ENCODE data around the gene KCND3. TPM values are rescaled to one million over a fixed set of nuclear protein-coding genes. Genes with fewer than 3 reads are reported as not detected.

KCND3 gene
- polyA plus RNA-seq, 1 donor from 2014 or later, result 7.8 TPM

DNA sequence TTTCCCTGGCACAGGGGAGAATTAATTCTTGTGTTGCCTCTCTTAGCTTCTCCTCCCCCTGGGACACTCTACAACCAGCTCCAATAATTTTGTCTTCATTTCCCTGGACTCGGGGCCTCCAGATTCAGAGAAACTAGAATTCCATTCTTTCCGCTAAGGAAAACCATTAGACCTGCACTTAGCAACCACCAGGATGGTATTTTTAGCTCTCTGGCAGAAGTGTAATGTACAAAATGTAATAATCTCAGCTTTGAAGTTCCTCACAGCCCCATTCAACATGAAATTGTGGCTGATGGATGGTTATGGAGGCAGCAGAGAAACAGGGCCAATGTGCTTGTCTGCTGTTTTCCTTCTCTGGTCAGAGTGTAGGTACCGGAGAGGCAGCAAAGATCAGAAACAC, 113.8 kb downstream of the KCND3 start:
- Histone ChIP-seq H3K36me3 (ENCODE audit: insufficient read depth, low read length) (no peaks in the 10 kb centered on the region), H3K27me3 (ENCODE audit: insufficient read depth, low read depth, low read length) (no peaks in the 10 kb centered on the region), H2AFZ (ENCODE audit: low read depth, low read length) (no peak overlapping the region), H3K9me2 (ENCODE audit: insufficient read depth, low read length) (no peaks in the 10 kb centered on the region), H3K9ac (ENCODE audit: low read length) (no peak overlapping the region), H3K4me2 (ENCODE audit: low read length) (no peak overlapping the region), H3K9me3 (ENCODE audit: low read length) (no peaks in the 10 kb centered on the region), H3F3A (ENCODE audit: insufficient read depth, low read length, poor library complexity, severe bottlenecking) (no peaks in the 10 kb centered on the region), H3K79me2 (replicated peaks; ENCODE audit: insufficient read depth, low read length) (no peaks in the 10 kb centered on the region), H3K4me3 (ENCODE audit: low read length) (no peak overlapping the region), H4K20me1 (ENCODE audit: insufficient read depth) (no peaks in the 10 kb centered on the region), H3K27ac (ENCODE audit: low read length) (peak overlapping the region; percentile 50)
- TF ChIP-seq, protein P1, sequence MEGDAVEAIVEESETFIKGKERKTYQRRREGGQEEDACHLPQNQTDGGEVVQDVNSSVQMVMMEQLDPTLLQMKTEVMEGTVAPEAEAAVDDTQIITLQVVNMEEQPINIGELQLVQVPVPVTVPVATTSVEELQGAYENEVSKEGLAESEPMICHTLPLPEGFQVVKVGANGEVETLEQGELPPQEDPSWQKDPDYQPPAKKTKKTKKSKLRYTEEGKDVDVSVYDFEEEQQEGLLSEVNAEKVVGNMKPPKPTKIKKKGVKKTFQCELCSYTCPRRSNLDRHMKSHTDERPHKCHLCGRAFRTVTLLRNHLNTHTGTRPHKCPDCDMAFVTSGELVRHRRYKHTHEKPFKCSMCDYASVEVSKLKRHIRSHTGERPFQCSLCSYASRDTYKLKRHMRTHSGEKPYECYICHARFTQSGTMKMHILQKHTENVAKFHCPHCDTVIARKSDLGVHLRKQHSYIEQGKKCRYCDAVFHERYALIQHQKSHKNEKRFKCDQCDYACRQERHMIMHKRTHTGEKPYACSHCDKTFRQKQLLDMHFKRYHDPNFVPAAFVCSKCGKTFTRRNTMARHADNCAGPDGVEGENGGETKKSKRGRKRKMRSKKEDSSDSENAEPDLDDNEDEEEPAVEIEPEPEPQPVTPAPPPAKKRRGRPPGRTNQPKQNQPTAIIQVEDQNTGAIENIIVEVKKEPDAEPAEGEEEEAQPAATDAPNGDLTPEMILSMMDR (IDR thresholded peaks at IDR 0.05; ENCODE audit: poor library complexity, severe bottlenecking), result no peak
- TF ChIP-seq EZH2 (IDR thresholded peaks at IDR 0.05; ENCODE audit: borderline replicate concordance, insufficient read depth, low read length, poor library complexity, severe bottlenecking) (no peak), SMC3 (conservative IDR thresholded peaks at IDR 0.05; ENCODE audit: poor library complexity) (no peak), EP300 (conservative IDR thresholded peaks at IDR 0.05; ENCODE audit: poor library complexity, severe bottlenecking) (no peak), RAD21 (conservative IDR thresholded peaks at IDR 0.05) (no peak), POLR2AphosphoS5 (IDR thresholded peaks at IDR 0.05) (peak; percentile 53), TAF1 (IDR thresholded peaks at IDR 0.05; ENCODE audit: low read depth) (no peak), MXI1 (conservative IDR thresholded peaks at IDR 0.05; ENCODE audit: poor library complexity, severe bottlenecking) (no peak)
- TF ChIP-seq, protein P2, sequence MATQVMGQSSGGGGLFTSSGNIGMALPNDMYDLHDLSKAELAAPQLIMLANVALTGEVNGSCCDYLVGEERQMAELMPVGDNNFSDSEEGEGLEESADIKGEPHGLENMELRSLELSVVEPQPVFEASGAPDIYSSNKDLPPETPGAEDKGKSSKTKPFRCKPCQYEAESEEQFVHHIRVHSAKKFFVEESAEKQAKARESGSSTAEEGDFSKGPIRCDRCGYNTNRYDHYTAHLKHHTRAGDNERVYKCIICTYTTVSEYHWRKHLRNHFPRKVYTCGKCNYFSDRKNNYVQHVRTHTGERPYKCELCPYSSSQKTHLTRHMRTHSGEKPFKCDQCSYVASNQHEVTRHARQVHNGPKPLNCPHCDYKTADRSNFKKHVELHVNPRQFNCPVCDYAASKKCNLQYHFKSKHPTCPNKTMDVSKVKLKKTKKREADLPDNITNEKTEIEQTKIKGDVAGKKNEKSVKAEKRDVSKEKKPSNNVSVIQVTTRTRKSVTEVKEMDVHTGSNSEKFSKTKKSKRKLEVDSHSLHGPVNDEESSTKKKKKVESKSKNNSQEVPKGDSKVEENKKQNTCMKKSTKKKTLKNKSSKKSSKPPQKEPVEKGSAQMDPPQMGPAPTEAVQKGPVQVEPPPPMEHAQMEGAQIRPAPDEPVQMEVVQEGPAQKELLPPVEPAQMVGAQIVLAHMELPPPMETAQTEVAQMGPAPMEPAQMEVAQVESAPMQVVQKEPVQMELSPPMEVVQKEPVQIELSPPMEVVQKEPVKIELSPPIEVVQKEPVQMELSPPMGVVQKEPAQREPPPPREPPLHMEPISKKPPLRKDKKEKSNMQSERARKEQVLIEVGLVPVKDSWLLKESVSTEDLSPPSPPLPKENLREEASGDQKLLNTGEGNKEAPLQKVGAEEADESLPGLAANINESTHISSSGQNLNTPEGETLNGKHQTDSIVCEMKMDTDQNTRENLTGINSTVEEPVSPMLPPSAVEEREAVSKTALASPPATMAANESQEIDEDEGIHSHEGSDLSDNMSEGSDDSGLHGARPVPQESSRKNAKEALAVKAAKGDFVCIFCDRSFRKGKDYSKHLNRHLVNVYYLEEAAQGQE (IDR thresholded peaks at IDR 0.05; ENCODE audit: borderline replicate concordance), result peak; percentile 94

DNA sequence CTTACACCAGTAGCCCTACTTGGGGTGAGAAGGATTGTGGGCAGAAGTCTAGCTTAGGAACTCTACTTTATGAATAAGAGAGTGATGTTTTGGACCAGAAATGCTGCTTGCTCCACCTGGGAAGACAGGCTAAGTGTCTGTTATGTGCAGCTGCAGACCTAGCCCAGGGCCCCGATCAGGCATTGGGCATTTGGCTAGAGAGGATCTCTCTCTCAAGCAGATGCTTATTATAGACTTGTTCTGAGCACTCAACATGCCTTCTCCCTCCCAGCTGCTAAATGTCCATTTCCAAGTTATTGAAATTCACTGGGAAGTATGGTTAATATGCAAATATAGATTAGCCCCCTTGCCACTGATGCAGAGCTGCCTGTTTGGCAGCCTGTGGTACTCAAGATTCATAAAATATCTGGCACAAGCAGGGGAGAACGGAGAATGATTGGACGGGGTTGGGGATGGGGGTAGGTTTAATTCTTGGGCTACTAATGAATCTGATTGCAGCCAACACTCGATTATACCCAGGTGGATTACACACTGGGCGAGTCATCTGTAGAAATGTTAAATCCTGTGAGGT, 115.9 kb downstream of the KCND3 start:
- H4K20me1 ChIP-seq (ENCODE audit: insufficient read depth), result no peaks in the 10 kb centered on the region
- no peak overlapping the region for H3K4me3 ChIP-seq (ENCODE audit: low read length)
- H3K27ac ChIP-seq (ENCODE audit: low read length), result no peak overlapping the region
- no peaks in the 10 kb centered on the region for H3K79me2 ChIP-seq (replicated peaks; ENCODE audit: insufficient read depth, low read length)
- H3K9me3 ChIP-seq (ENCODE audit: low read length), result no peaks in the 10 kb centered on the region
- H3K9me2 ChIP-seq (ENCODE audit: insufficient read depth, low read length), result no peaks in the 10 kb centered on the region
- H3K9ac ChIP-seq (ENCODE audit: low read length), result no peak overlapping the region
- TF ChIP-seq, protein P1 (IDR thresholded peaks at IDR 0.05; ENCODE audit: poor library complexity, severe bottlenecking), result no peak
- no peak for TF ChIP-seq MXI1 (conservative IDR thresholded peaks at IDR 0.05; ENCODE audit: poor library complexity, severe bottlenecking)
- no peak for TF ChIP-seq EP300 (conservative IDR thresholded peaks at IDR 0.05; ENCODE audit: poor library complexity, severe bottlenecking)
- no peak for TF ChIP-seq POLR2AphosphoS5 (IDR thresholded peaks at IDR 0.05)
- no peak for TF ChIP-seq SMC3 (conservative IDR thresholded peaks at IDR 0.05; ENCODE audit: poor library complexity)
- TF ChIP-seq TAF1 (IDR thresholded peaks at IDR 0.05; ENCODE audit: low read depth), result no peak
- no peak for TF ChIP-seq EZH2 (IDR thresholded peaks at IDR 0.05; ENCODE audit: borderline replicate concordance, insufficient read depth, low read length, poor library complexity, severe bottlenecking)
- no peak for TF ChIP-seq RAD21 (conservative IDR thresholded peaks at IDR 0.05)
- TF ChIP-seq, protein P2 (IDR thresholded peaks at IDR 0.05; ENCODE audit: borderline replicate concordance), result no peak
- no peaks in the 10 kb centered on the region for H3K36me3 ChIP-seq (ENCODE audit: insufficient read depth, low read length)
- H3K27me3 ChIP-seq (ENCODE audit: insufficient read depth, low read depth, low read length), result no peaks in the 10 kb centered on the region
- no peak overlapping the region for H3K4me2 ChIP-seq (ENCODE audit: low read length)
- no peak overlapping the region for H2AFZ ChIP-seq (ENCODE audit: low read depth, low read length)
- H3F3A ChIP-seq (ENCODE audit: insufficient read depth, low read length, poor library complexity, severe bottlenecking), result no peaks in the 10 kb centered on the region
